Cardiac septum (tissue), 1 donor: Measurements from ENCODE around the gene CSRP3. TPM values are rescaled to one million over a fixed set of nuclear protein-coding genes. Genes with fewer than 3 reads are reported as not detected.

Source experiments
- DNase-seq: peaks from one replicate; pipeline ENCODE4 v3.0.0-alpha.2; 2020; ENCODE audit warnings: low spot score
- intact Hi-C: fragments of 100-400 bp; cut with DNase I; formaldehyde crosslinking; loops from one replicate; pipeline ENCODE4 v1.14.0; 2022
- total RNA-seq: library from RNA; stranded (reverse); fragmentation: NEBNext Ultra II Directional; extraction: Animal tissue kit (Norgen Biotek cat#: 25700); gene quantifications from one replicate; pipeline ENCODE4 v1.2.1, GENCODE V29; 2021
- donor health status: DM: no; HTN: no; CAD: no.

CSRP3 gene
- total RNA-seq, 1 donor from 2014 or later, result 2,895 TPM

DNA sequence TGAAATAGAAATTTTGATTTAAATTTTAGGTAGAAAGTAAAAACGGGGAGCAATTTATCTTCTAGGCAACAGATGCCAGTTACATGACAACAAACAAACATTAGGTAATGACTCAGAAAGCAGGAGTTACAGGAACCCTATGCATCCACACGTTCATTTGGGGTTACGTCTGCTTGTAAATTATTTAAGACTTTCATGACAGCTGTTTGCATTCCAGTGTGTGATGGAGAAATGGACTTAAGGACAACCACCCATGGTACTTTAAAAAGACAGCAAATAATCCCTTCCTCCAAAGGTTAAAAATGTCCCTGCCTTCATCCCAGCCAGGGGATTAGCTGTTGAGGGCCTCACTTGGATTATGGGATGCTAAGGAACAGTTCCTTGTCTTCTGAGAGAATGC is 27.2 kb upstream of the CSRP3 start:
- intact Hi-C loops, result no loop called here
- no peak for DNase-seq

- intact Hi-C loops, result no loop called here
- DNase-seq, result no peak
Measured at GRCh38 chr11:19226378-19227195, 24.8 kb upstream of the CSRP3 start.

- intact Hi-C loops, result no loop called here
- no peak for DNase-seq
Measured at GRCh38 chr11:19225581-19225980, 23.8 kb upstream of the CSRP3 start.

- no peak for DNase-seq
- intact Hi-C loops, result no loop called here
Measured at GRCh38 chr11:19225123-19225522, 23.3 kb upstream of the CSRP3 start.

GRCh38 chr11:19220903-19221724 is 19.3 kb upstream of the CSRP3 start:
- intact Hi-C loops, result no loop called here
- DNase-seq, result no peak

DNA sequence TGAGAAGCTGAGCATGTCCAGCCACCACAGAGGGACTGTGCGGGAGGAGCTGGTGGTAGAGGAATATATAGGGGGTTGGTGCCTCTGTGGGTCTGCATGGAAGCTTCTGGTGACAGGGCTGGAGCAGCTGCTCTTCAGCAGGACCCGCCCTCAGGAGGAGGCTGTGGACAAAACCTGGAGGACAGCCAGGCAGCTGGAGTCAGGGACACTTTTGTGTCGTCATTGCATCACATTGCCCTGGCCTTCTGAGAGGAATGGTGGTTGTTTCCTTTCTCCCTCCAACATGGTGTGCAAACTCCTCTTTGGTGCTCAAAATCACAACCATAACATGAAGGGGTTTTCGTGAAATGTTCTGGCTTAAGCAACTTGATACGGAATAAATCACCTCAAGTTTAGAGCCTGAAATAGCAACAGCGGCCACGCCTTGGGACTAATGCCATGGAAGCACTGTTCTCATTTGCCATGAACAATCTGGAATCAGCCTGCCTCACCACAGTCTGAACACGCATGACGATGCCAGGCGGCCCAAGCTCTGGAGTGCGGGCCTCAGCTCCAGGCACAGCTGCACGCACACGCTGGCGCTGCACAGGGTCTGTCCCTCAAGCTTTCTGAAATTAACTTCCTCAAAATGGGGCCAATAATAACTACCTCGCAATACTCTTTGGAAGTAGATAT is 17.1 kb upstream of the CSRP3 start:
- intact Hi-C loops, result no loop called here
- DNase-seq, result no peak

- intact Hi-C loops, result no loop called here
- no peak for DNase-seq
Measured at GRCh38 chr11:19218216-19218615, 16.4 kb upstream of the CSRP3 start.

- no peak for DNase-seq
- intact Hi-C loops, result no loop called here
Measured at GRCh38 chr11:19216709-19217374, 15.1 kb upstream of the CSRP3 start.

GRCh38 chr11:19216021-19216420 is 14.2 kb upstream of the CSRP3 start:
- DNase-seq, result no peak
- intact Hi-C loops, result no loop called here

DNA sequence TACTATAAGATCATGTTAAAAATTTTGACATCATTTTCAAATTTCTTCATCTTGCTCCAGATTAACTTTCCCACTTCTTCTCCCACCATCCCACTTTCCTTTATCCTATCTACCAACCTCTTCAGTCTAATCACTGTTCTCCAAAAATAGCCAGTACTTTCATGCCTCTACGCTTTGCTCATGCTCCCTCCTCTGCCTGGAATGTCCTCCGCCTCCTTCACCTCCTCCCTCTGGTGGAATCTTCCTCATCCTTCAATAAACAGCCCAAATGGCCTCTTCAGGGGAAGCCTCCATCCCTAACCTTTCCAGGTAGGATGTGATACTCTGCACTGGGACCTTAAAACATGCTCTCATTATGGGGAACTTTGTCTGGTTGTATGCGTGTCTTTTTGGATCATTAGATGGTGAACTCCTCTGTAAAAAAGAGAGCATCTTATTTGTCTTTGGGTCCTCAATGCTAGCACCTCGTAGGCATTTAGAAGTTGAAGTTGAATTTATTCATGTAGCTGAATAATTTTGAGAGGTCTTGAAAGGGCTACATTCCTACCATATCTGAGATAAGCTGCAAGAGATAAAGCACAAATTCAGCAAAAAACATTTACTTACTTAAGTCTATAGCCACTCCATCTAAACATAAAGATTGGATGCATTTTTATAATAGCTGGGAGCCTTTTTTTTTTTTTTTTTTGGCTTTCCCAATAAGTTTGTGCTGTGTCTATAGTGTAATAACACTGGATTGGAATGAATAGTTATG is 8.0 kb upstream of the CSRP3 start:
- DNase-seq, result no peak
- intact Hi-C loops, result loop anchor here (5.0 kb wide), 1 partner anchor 37 kb away; no protein-coding TSS in a partner anchor

- no peak for DNase-seq
- intact Hi-C loops, result loop anchor here (5.0 kb wide), 1 partner anchor 37 kb away; no protein-coding TSS in a partner anchor
Measured at GRCh38 chr11:19208959-19209546, 7.3 kb upstream of the CSRP3 start.

GRCh38 chr11:19208181-19208580 is 6.4 kb upstream of the CSRP3 start:
- no peak for DNase-seq
- intact Hi-C loops, result loop anchor here (5.0 kb wide), 1 partner anchor 36 kb away; no protein-coding TSS in a partner anchor

DNA sequence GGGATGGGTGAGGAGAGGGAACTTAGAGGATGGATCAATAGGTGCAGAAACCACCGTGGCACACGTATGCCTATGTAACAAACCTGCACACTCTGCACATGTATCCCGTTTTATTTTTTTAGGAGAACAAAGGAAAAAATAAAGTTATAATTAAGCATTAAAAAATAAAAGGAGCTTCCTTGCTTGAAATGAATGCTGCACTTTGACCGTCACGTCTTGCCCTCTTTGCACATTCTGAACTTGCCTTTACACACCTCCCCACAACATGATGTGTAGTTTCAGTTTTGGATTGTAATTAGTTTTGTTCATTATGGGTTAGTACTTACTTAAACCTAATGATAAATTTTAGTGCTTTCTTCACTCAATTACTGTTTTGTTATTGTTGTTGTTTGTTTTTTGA is 3.1 kb upstream of the CSRP3 start:
- intact Hi-C loops, result loop anchor here (5.0 kb wide), 1 partner anchor 33 kb away; no protein-coding TSS in a partner anchor
- DNase-seq, result no peak

- DNase-seq, result no peak
- intact Hi-C loops, result no loop called here
Measured at GRCh38 chr11:19200410-19201201, 1.2 kb downstream of the CSRP3 start.

GRCh38 chr11:19199771-19200170 is 2.0 kb downstream of the CSRP3 start:
- intact Hi-C loops, result loop anchor here (5.0 kb wide), 1 partner anchor 38 kb away; no protein-coding TSS in a partner anchor
- no peak for DNase-seq

DNA sequence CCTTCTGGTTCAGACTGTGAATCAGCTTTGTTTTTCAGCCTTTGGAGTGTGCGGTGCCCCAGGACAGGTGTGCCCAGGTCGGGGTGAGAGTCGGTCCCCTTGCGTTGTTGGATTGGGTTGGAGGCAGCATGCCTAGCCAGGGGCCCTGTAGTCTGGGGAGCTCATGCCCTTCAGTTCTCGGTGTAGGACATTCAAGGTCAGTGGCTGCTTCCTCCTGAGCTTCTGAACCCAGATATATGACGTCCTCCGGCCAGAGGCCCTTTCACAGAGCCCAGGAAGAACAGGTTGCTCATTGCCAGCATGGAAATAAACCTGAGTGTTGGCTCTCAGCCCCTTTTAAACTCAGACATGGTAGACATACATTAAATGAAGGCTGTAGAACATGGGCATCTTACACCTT is 2.7 kb downstream of the CSRP3 start:
- no peak for DNase-seq
- intact Hi-C loops, result loop anchor here (5.0 kb wide), 1 partner anchor 38 kb away; no protein-coding TSS in a partner anchor

GRCh38 chr11:19196432-19196831 is 5.4 kb downstream of the CSRP3 start:
- intact Hi-C loops, result loop anchor here (5.0 kb wide), 1 partner anchor 41 kb away; no protein-coding TSS in a partner anchor
- no peak for DNase-seq
